Measurements from ENCODE around the gene NPDC1.
A peak's percentile ranks its signal among the peaks of the same experiment; 100 is the strongest.
"Not testable (repeated sequence)": the region's sequence is repeated elsewhere in the genome, so short reads cannot be mapped to it uniquely, and the experiment has no call there.

NPDC1 gene

GRCh38 chr9:137039611-137040366, 6.2 kb downstream of the NPDC1 start:
- no peak for DNase-seq (ENCODE audit: low read depth)

- no peak for DNase-seq (ENCODE audit: low read depth)
Observed at GRCh38 chr9:137038916-137039315, 7.1 kb downstream of the NPDC1 start.

- DNase-seq (ENCODE audit: low read depth) = no peak
Observed at GRCh38 chr9:137037483-137037882, 8.5 kb downstream of the NPDC1 start.

GRCh38 chr9:137037035-137037434, 8.9 kb downstream of the NPDC1 start:
- no peak for DNase-seq (ENCODE audit: low read depth)

GRCh38 chr9:137035937-137036336, 10.0 kb downstream of the NPDC1 start:
- no peak for DNase-seq (ENCODE audit: low read depth)

- DNase-seq (ENCODE audit: low read depth) = no peak
Observed at GRCh38 chr9:137035507-137035834, 10.5 kb downstream of the NPDC1 start.

GRCh38 chr9:137034709-137035506, 11.1 kb downstream of the NPDC1 start:
- peak; percentile 78 for DNase-seq (ENCODE audit: low read depth)

GRCh38 chr9:137034039-137034708, 11.8 kb downstream of the NPDC1 start:
- DNase-seq (ENCODE audit: low read depth) = no peak

GRCh38 chr9:137033481-137033880, 12.5 kb downstream of the NPDC1 start:
- DNase-seq (ENCODE audit: low read depth) = not testable (repeated sequence)

- no peak for DNase-seq (ENCODE audit: low read depth)
Observed at GRCh38 chr9:137032858-137033257, 13.1 kb downstream of the NPDC1 start.

GRCh38 chr9:137031904-137032640, 13.9 kb downstream of the NPDC1 start, which contains the start of gene FUT7:
Gene FUT7 (minus strand): TSS chr9:137032088. CDS start chr9:137031991, 97 bp downstream.
- DNase-seq (ENCODE audit: low read depth) = no peak

- DNase-seq (ENCODE audit: low read depth) = no peak
Observed at GRCh38 chr9:137030538-137031527, 15.1 kb downstream of the NPDC1 start.

- no peak for DNase-seq (ENCODE audit: low read depth)
Observed at GRCh38 chr9:137030006-137030405, 16.0 kb downstream of the NPDC1 start.

- DNase-seq (ENCODE audit: low read depth) = peak; percentile 56
Observed at GRCh38 chr9:137029058-137029936, 16.7 kb downstream of the NPDC1 start.

GRCh38 chr9:137028263-137029057, 17.5 kb downstream of the NPDC1 start:
- peak; percentile 50 for DNase-seq (ENCODE audit: low read depth)

GRCh38 chr9:137027369-137028262, 18.4 kb downstream of the NPDC1 start, which contains the start of gene ABCA2:
Gene ABCA2 (minus strand): TSS chr9:137028237. CDS start chr9:137028140, 97 bp downstream.
- DNase-seq (ENCODE audit: low read depth) = no peak

GRCh38 chr9:137026828-137027227, 19.1 kb downstream of the NPDC1 start:
- no peak for DNase-seq (ENCODE audit: low read depth)

GRCh38 chr9:137026384-137026783, 19.6 kb downstream of the NPDC1 start:
- DNase-seq (ENCODE audit: low read depth) = no peak

All from T follicular helper cell (primary cell).